Lower leg skin (tissue), 4 donors: ENCODE results near the gene ATG2B. TPM values are rescaled to one million over a fixed set of nuclear protein-coding genes. Genes with fewer than 3 reads are reported as not detected.
A peak's percentile ranks its signal among the peaks of the same experiment; 100 is the strongest.

ENCODE experiments used
- DNase-seq, 2 donors: peaks; one replicate each; pipeline ENCODE4 v3.0.0-alpha.2; 2019; ENCODE audit warnings: low spot score in 2 of 2
- H3K4me3 ChIP-seq: fragments of 200-600 bp; sonication (generic); 2 replicates; pipeline ENCODE4 v1.5.1; 2017; ENCODE audit warnings: mild to moderate bottlenecking, low read depth; ENCODE audit not compliant: poor library complexity, severe bottlenecking
- CTCF ChIP-seq, 3 donors: fragments of 450-650 bp; IDR thresholded peaks; one replicate each; pipeline ENCODE4 v1.5.1; 2016; ENCODE audit warnings: antibody characterized with exemption in 3 of 3, mild to moderate bottlenecking in 3 of 3, moderate library complexity in 2 of 3
- POLR2A ChIP-seq, 2 donors: fragments of 450-650 bp; IDR thresholded peaks; one replicate each; pipeline ENCODE4 v1.6.1; 2016 to 2017; ENCODE audit warnings: antibody characterized with exemption in 2 of 2, mild to moderate bottlenecking in 1 of 2, moderate library complexity in 1 of 2
- WGBS, 2 donors: methylation state at CpG; one replicate each; pipeline ENCODE4 v1.1.5; 2018; 5-methylcytosine and 5-hydroxymethylcytosine counted together
- intact Hi-C: fragments of 100-400 bp; cut with DNase I; formaldehyde crosslinking; loops from one replicate; pipeline ENCODE4 v1.15.0; 2023; ENCODE audit warnings: low total_unique reads
- total RNA-seq, 4 donors: library from RNA; depleted of rRNA; stranded (reverse); fragments of >200 nt; gene quantifications; one replicate each; pipeline ENCODE4 v1.1.0, GENCODE V29; 2016

ATG2B gene
- total RNA-seq, 4 donors from 2014 or later = 23.8 to 44.8 (median 30.9) TPM

GRCh38 chr14:96373538-96373937, 10.4 kb upstream of the ATG2B start:
- TF ChIP-seq CTCF (IDR thresholded peaks at IDR 0.05) (no peak), POLR2A (IDR thresholded peaks at IDR 0.05) (no peak)
- 92 to 96% methylated on average over 3 of the region's 3 CpGs for WGBS, 2 donors
- no peak overlapping the region for H3K4me3 ChIP-seq
- intact Hi-C loops = no loop called here
- DNase-seq = no peak

GRCh38 chr14:96370528-96370927, 7.4 kb upstream of the ATG2B start:
- H3K4me3 ChIP-seq = no peak overlapping the region
- WGBS, 2 donors = 84 to 95% methylated on average over 5 of the region's 5 CpGs
- DNase-seq = no peak
- intact Hi-C loops = no loop called here
- TF ChIP-seq POLR2A (IDR thresholded peaks at IDR 0.05) = no peak
- TF ChIP-seq CTCF (IDR thresholded peaks at IDR 0.05) = no peak

- DNase-seq = no peak
- TF ChIP-seq CTCF (IDR thresholded peaks at IDR 0.05) (no peak), POLR2A (IDR thresholded peaks at IDR 0.05) (no peak)
- 93 to 98% methylated on average over 1 of the region's 1 CpG for whole genome bisulfite sequencing, 2 donors
- H3K4me3 ChIP-seq = no peak overlapping the region
- intact Hi-C loops = no loop called here
Measured at GRCh38 chr14:96368534-96368933, 5.4 kb upstream of the ATG2B start.

- no peak for DNase-seq
- TF ChIP-seq POLR2A (IDR thresholded peaks at IDR 0.05) (no peak), CTCF (IDR thresholded peaks at IDR 0.05) (no peak)
- no peak overlapping the region for H3K4me3 ChIP-seq
- WGBS, 2 donors = 45 to 57% methylated on average over 1 of the region's 1 CpG
- intact Hi-C loops = no loop called here
Measured at GRCh38 chr14:96364962-96365361, 1.8 kb upstream of the ATG2B start.

- peak; percentile 29 to 85 for DNase-seq
- intact Hi-C loops = no loop called here
- WGBS, 2 donors = 0 to 1% methylated on average over 31 to 38 of the region's 38 CpGs
Measured at GRCh38 chr14:96363751-96364336, 703 bp upstream of the ATG2B start.

More at GRCh38 chr14:96363751-96364336, 703 bp upstream of the ATG2B start:
- TF ChIP-seq POLR2A (IDR thresholded peaks at IDR 0.05) (no peak), CTCF (IDR thresholded peaks at IDR 0.05) (no peak)
- H3K4me3 ChIP-seq = peak overlapping the region; percentile 78
